GM10847 (cell line): ENCODE measurements around the gene TMBIM1.

Experiments used
- POLR2A ChIP-seq: IDR thresholded peaks from 2 replicates; pipeline ENCODE4 v1.6.1; 2011; ENCODE audit not compliant: insufficient read length; ENCODE audit errors: extremely low read depth

The TMBIM1 gene

DNA sequence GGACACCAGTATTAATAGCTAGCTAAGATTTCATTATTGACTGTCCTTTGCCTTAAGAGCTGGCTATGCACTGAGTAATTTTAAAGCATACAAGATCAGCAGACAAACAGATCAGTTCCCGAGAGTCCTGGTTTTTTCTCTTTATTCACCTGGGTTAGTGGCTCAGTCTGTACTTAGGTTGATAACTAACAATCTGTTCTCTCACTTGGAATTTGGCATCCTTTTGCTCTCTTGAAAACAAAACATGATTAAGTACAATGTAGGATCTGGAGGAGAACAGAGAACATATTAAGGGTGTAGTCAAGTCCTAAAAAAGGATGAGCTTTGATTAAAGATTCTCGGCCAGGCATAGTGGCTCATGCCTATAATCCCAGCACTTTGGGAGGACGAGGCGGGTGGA is 58.8 kb downstream of the TMBIM1 start:
- no peak for TF ChIP-seq POLR2A

DNA sequence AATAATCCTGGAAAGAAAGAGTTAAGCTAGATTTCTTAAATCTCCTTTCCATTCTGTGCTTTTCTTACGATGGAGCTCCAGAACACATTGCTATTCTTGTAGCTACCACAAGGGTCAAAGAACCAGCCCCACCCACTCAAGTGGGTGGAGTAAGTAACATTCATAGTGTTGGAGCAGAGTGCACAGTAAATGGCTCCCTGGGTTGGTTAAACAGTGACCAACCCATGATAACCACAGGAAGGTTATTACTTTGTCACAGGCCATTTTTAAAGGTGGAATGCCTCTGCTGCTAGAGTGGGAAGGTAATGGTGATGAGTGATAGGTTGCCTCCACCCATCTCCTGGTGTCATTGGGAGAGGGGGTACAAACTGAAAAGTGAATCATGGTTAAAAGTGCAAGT is 61.4 kb downstream of the TMBIM1 start:
- no peak for TF ChIP-seq POLR2A

DNA sequence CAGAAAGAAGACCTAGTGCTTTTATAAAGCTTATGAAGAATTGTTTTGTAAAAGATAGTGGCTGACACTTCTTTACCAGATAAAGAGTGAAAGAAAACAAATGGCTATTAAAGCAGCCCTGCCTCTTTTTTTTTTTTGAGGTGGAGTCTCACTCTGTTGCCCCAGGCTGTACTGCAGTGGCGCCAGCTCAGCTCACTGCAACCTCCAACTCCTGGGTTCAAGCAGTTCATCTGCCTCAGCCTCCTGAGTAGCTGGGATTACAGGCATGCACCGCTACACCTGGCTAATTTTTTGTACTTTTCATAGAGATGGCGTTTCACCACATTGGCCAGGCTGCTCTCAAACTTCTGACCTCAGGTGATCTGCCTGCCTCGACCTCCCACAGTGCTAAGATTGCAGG is 62.5 kb downstream of the TMBIM1 start:
- TF ChIP-seq POLR2A, result no peak

DNA sequence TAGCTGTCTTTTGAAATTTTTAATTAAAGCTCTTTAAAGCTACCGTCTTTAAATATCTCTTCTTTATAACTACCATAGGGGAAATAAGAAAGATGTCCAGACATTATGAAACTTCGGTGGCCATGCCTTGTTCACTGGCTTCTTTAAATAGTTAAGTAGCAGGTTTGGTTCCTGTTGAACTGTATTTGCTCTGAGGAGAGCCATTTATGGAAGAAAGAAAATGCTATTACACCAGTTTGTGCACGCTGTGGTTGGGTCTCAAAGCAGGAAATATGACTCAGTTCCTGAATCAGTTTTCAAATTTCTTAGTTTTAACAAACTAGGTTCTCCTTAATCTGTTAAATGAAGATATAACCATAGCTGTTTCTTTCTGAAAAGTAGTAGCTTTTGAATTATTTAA is 63.1 kb downstream of the TMBIM1 start:
- TF ChIP-seq POLR2A, result no peak

DNA sequence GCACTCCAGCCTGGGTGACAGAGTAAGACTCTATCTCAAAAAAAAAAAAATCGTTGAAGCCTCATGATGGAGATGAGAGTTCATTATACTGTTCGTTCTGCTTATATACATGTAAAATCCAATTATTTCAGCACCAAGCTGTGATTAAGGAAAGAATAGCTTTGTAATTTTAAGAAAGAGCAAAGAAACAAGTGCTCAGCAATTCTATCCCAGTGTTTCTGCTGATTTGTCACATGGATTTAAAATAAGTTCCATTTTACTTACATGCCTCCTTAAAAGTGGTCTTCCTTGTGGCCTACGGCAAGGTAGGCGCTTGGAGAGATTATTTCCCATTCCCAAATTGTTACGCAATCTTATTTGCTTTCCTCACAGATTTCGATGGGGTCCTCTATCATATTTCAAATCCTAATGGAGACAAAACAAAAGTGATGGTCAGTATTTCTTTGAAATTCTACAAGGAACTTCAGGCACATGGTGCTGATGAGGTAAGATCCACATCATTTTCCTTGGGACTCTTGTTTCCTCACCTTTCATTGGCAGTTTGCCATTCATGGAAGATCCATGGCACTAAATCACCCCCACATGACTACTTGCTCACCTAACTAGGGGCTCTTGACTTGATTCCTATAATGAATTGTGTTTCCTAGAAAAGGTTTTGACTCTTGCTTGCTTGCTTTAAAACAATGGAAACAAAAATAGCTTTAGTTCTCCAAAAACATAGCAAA is 63.8 kb downstream of the TMBIM1 start:
- no peak for TF ChIP-seq POLR2A

DNA sequence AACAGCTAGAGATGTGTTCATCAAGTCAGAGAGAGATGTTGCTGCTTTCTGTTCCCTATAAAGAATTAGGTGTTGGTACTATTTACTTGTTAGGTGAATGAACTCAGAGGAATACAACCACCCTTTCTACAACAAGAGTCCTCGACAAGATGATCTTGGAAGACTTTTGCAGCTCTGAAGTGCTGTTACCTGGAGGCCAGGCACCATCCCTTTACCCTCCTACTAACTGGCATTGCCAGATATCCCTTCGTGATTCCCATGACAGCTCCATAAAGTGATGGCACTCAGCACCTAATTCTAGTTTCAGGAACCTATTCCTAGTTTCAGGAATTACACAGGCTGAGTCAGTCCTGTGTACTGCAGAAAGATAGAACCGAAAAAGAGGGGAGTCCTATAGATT is 65.4 kb downstream of the TMBIM1 start:
- no peak for TF ChIP-seq POLR2A
